GM19397 (cell line): ENCODE results near the gene UBE2G2.

ENCODE experiments used
- ATAC-seq: cut with Tn5 transposase; IDR thresholded peaks from one replicate; pipeline ENCODE4 v1.9.1; 2021; ENCODE audit warnings: mild to moderate bottlenecking, moderate library complexity; ENCODE audit not compliant: unreplicated experiment

Gene UBE2G2

GRCh38 chr21:44732956-44733355 is 68.7 kb downstream of the UBE2G2 start:
- no peak for ATAC-seq

GRCh38 chr21:44732263-44732662 is 69.4 kb downstream of the UBE2G2 start:
- no peak for ATAC-seq

DNA sequence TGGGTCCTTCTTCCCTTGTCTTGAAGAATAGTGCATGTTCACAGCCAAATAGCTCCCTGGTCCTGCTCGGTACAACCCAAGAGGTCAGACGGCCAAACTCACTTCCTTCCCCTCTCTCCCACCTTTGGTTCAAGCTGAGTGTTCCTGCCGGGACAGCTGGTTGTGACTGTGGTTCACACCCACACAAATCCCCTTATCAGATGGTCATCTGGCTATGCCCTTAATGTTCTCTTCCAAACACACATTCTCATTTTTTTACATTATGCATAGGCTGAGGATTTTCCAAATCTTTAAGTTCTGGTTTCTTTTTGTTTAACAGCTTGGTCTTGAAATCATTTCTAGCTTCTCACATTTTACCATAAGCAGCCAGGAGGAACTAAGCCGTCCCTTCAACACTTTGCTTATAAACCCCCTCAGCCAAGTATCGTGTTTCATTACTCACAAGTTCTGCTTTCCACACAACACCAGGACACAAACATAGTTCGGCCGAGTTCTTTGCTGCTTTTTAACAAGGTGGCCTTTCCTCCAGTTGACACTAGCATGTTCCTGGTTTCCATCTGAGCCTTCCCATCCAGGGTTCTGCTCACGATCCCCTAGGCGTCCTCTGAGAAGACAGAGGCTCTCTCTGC is 70.6 kb downstream of the UBE2G2 start:
- no peak for ATAC-seq

DNA sequence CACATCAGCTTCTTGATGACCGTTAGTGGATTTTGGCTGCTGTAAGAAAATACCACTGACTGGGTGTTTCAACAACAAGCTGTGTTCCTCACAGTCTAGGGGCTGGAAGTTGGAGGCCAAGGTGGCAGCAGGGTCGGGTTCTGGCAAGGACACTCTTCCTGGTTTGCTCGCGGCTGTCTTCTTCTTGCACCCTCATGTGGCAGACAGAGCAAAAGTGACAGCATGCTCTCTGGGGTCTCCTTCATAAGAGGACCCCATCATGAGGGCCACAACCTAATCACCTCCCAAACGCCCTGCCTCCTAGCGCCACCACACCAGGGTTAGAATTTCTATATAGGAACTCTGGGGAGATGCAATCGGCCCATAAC is 71.6 kb downstream of the UBE2G2 start:
- no peak for ATAC-seq

DNA sequence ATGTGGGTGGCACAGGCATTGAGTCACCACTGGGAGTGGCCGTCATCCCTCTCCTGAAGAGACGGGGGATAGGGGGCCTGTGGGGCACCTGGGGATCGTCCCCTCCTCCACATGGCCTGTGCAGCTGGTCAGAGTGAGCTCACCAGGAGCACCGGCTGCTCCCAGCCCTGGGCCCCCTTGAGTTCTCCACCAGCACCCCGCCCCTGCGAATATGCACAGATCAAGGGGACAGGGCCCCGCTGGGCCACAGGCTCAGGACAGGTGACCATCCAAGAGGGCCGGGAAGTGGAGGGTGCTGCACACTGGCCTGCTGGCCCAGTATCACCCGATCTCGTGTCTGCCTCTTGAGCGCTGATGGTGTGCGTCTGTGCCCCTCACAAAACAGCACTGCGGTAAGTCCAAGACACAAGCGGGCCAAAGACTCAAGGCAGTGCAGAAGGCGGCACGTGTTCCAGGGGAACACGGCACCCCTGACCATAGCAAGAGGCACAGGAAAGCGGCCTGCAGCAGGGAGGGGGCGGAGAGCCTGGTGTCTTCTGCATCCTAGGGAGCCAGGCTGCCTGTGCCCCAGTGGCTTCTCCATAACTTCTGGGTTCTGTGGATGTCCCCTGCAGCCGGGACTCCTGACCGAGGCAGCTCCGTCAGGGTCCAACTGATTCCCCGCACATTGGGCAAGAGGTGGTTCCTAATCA is 72.1 kb downstream of the UBE2G2 start:
- no peak for ATAC-seq

DNA sequence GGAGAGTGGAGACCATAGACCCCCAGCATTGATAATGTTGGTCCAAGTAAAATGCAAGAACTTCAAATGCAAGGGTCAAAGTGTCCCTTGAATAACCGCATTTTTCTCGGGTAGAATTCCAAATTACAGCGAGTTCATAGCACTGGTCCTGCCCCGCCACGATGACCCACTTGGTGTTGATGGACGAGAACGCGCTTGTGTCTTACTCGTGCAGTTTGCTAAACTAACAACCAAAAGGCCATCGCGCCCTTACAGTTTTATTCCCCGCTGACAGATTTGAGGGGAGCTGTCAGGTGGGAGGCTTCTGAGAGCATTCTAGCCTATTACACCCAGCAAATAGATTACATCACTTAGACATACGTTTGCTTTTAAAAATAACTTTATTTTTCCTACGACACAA is 72.9 kb downstream of the UBE2G2 start:
- no peak for ATAC-seq

DNA sequence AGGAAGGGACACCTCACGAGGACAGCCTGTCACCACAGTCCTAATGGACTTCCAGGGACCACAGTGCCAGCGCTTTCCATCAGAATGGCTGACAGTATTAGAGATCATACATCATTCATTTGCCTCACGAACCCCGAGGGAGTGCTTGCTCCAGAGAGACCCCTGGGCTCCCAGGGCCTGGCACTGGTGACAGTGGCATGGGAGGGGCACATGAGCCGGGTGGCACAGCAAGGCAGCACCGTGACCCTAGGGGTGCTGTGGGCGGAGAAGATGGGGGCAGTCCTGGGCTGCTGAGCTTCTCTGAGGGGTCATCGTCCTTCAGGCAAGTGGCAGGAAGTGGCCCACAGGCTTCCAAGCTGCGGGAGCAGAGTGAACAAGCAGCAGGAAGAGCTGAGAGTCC is 73.9 kb downstream of the UBE2G2 start:
- no peak for ATAC-seq

GRCh38 chr21:44727321-44727720 is 74.3 kb downstream of the UBE2G2 start:
- ATAC-seq, result no peak

GRCh38 chr21:44726826-44727225 is 74.8 kb downstream of the UBE2G2 start:
- no peak for ATAC-seq

- ATAC-seq, result no peak
These were observed 76.7 kb downstream of the UBE2G2 start for GRCh38 chr21:44724926-44725325.

DNA sequence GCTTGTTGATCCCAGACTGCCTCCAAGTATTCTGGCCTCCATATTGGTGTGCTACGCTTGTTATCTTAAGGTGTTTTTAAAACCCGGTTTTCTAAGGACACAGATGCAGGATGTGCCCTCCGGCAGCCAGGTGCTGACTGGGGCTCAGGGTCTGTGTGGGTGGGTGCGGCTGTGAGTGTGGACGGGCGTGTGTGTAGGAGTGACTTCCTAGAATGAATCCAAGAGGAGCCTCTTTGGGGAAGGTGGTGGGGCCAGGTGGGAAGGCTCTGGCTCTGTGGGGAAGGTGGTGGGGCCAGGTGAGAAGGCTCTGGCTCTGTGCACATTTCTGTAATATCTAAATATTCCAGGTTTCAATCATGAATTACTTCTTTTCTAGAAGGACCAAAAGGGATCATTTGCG is 77.4 kb downstream of the UBE2G2 start:
- ATAC-seq, result no peak

- no peak for ATAC-seq
These were observed 78.2 kb downstream of the UBE2G2 start for GRCh38 chr21:44723177-44724131.

- ATAC-seq, result no peak
These were observed 78.9 kb downstream of the UBE2G2 start for GRCh38 chr21:44722731-44723130.

GRCh38 chr21:44720170-44720569 is 81.5 kb downstream of the UBE2G2 start:
- no peak for ATAC-seq
